Adrenal gland (tissue), 5 donors: ENCODE measurements around the gene WDR45.

Experiments used
- POLR2A ChIP-seq, 2 donors: fragments of 450-650 bp; IDR thresholded peaks; one replicate each; pipeline ENCODE4 v1.6.1; 2017; ENCODE audit warnings: antibody characterized with exemption in 2 of 2, mild to moderate bottlenecking in 2 of 2, moderate library complexity in 1 of 2
- TF ChIP-seq, protein P1 (sequence below), 6 experiments: fragments of 450-650 bp in 4 of 6; fragments of 200-600 bp in 2 of 6; sonication (generic) in 1 of 6; IDR thresholded peaks; 1 replicate in 5 of 6; 2 replicates in 1 of 6; pipeline versions ENCODE4 v1.5.1 to v1.8.0; 2016 to 2021; ENCODE audit warnings: antibody characterized with exemption in 6 of 6, mild to moderate bottlenecking in 2 of 6, moderate library complexity in 1 of 6
- donor health status: DM: no; HTN: no; CAD: no.

DNA sequence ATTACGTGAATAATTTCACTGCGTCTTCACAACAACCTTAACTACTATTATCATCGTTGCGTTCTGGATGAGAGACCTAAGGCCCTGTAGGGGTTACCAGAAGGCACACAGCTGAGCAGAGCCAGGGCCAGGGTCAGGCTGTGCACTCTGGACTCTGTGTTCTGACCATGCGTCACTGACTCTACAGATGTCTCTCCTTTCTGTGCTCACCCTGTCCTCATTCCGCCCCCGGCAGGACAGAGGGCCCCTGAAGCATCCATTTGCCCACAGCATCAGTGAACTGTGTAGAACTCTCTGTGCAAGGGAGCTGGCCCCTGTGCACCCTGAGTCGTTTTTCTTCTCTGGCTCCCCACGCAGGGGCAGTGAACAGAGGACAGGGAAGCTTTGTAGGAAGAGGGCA lies 22.5 kb upstream of the WDR45 start:
- TF ChIP-seq, protein P1, sequence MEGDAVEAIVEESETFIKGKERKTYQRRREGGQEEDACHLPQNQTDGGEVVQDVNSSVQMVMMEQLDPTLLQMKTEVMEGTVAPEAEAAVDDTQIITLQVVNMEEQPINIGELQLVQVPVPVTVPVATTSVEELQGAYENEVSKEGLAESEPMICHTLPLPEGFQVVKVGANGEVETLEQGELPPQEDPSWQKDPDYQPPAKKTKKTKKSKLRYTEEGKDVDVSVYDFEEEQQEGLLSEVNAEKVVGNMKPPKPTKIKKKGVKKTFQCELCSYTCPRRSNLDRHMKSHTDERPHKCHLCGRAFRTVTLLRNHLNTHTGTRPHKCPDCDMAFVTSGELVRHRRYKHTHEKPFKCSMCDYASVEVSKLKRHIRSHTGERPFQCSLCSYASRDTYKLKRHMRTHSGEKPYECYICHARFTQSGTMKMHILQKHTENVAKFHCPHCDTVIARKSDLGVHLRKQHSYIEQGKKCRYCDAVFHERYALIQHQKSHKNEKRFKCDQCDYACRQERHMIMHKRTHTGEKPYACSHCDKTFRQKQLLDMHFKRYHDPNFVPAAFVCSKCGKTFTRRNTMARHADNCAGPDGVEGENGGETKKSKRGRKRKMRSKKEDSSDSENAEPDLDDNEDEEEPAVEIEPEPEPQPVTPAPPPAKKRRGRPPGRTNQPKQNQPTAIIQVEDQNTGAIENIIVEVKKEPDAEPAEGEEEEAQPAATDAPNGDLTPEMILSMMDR (IDR thresholded peaks at IDR 0.05), result no peak
- TF ChIP-seq POLR2A (IDR thresholded peaks at IDR 0.05), result no peak
